Measurements from ENCODE around the gene CCDC186.

CCDC186 gene

GRCh38 chr10:114081911-114082583, 92.0 kb downstream of the CCDC186 start:
- Mint-ChIP-seq H3K4me3 (no peak overlapping the region), H3K27ac (no peak overlapping the region), H3K36me3 (ENCODE audit: low read depth) (no peaks in the 10 kb centered on the region), H3K27me3 (ENCODE audit: low read depth) (peaks cover 4% of the 10 kb centered on the region), H3K4me1 (no peaks in the 10 kb centered on the region), H3K9me3 (no peaks in the 10 kb centered on the region)
- TF ChIP-seq CTCF (IDR thresholded peaks at IDR 0.05; ENCODE audit: unreplicated experiment in 3 of 3) = no peak

- H3K36me3 Mint-ChIP-seq (ENCODE audit: low read depth) = no peaks in the 10 kb centered on the region
- H3K27ac Mint-ChIP-seq = no peak overlapping the region
- peaks cover 9% of the 10 kb centered on the region for H3K27me3 Mint-ChIP-seq (ENCODE audit: low read depth)
- H3K9me3 Mint-ChIP-seq = no peaks in the 10 kb centered on the region
- no peak overlapping the region for H3K4me3 Mint-ChIP-seq
- H3K4me1 Mint-ChIP-seq = no peaks in the 10 kb centered on the region
- no peak for TF ChIP-seq CTCF (IDR thresholded peaks at IDR 0.05; ENCODE audit: unreplicated experiment in 3 of 3)
Observed at GRCh38 chr10:114079421-114079820, 94.6 kb downstream of the CCDC186 start.

GRCh38 chr10:114078346-114078745, 95.7 kb downstream of the CCDC186 start:
- H3K4me3 Mint-ChIP-seq = no peak overlapping the region
- no peaks in the 10 kb centered on the region for H3K36me3 Mint-ChIP-seq (ENCODE audit: low read depth)
- H3K9me3 Mint-ChIP-seq = no peaks in the 10 kb centered on the region
- H3K27ac Mint-ChIP-seq = no peak overlapping the region
- TF ChIP-seq CTCF (IDR thresholded peaks at IDR 0.05; ENCODE audit: unreplicated experiment in 3 of 3) = no peak
- H3K27me3 Mint-ChIP-seq (ENCODE audit: low read depth) = peaks cover 9% of the 10 kb centered on the region
- H3K4me1 Mint-ChIP-seq = no peaks in the 10 kb centered on the region

- Mint-ChIP-seq H3K27ac (no peak overlapping the region), H3K4me1 (no peaks in the 10 kb centered on the region), H3K27me3 (ENCODE audit: low read depth) (peaks cover 6% of the 10 kb centered on the region), H3K4me3 (no peak overlapping the region), H3K36me3 (ENCODE audit: low read depth) (no peaks in the 10 kb centered on the region), H3K9me3 (no peaks in the 10 kb centered on the region)
- TF ChIP-seq CTCF (IDR thresholded peaks at IDR 0.05; ENCODE audit: unreplicated experiment in 3 of 3) = no peak
Observed at GRCh38 chr10:114077815-114078219, 96.2 kb downstream of the CCDC186 start.

- no peak overlapping the region for H3K27ac Mint-ChIP-seq
- no peaks in the 10 kb centered on the region for H3K9me3 Mint-ChIP-seq
- no peaks in the 10 kb centered on the region for H3K4me1 Mint-ChIP-seq
- H3K27me3 Mint-ChIP-seq (ENCODE audit: low read depth) = peaks cover 5% of the 10 kb centered on the region
- H3K4me3 Mint-ChIP-seq = no peak overlapping the region
- no peak for TF ChIP-seq CTCF (IDR thresholded peaks at IDR 0.05; ENCODE audit: unreplicated experiment in 3 of 3)
- no peaks in the 10 kb centered on the region for H3K36me3 Mint-ChIP-seq (ENCODE audit: low read depth)
Observed at GRCh38 chr10:114077347-114077746, 96.7 kb downstream of the CCDC186 start.

GRCh38 chr10:114075093-114075492, 98.9 kb downstream of the CCDC186 start:
- H3K4me3 Mint-ChIP-seq = no peak overlapping the region
- no peak overlapping the region for H3K27ac Mint-ChIP-seq
- H3K36me3 Mint-ChIP-seq (ENCODE audit: low read depth) = no peaks in the 10 kb centered on the region
- TF ChIP-seq CTCF (IDR thresholded peaks at IDR 0.05; ENCODE audit: unreplicated experiment in 3 of 3) = no peak
- H3K4me1 Mint-ChIP-seq = no peaks in the 10 kb centered on the region
- no peaks in the 10 kb centered on the region for H3K9me3 Mint-ChIP-seq
- H3K27me3 Mint-ChIP-seq (ENCODE audit: low read depth) = peaks cover 12% of the 10 kb centered on the region

Measured in nephron (organoid).